SK-N-MC (cell line): ENCODE data around the gene ACTN3.

Experiments
- EZH2 ChIP-seq: fragments of 200-600 bp; sonication (generic); IDR thresholded peaks from one replicate; pipeline ENCODE4 v1.6.1; 2017; ENCODE audit warnings: antibody characterized with exemption
- FOXP2 ChIP-seq: optimal IDR thresholded peaks from 2 replicates; pipeline ENCODE3; 2011; ENCODE audit warnings: mild to moderate bottlenecking, moderate library complexity; ENCODE audit not compliant: insufficient read depth; ENCODE audit errors: extremely low read length, control extremely low read depth
- POLR2AphosphoS5 ChIP-seq: IDR thresholded peaks from 2 replicates; pipeline ENCODE4 v1.6.1; 2012; ENCODE audit warnings: mild to moderate bottlenecking, low read depth, low read length, borderline replicate concordance

DNA sequence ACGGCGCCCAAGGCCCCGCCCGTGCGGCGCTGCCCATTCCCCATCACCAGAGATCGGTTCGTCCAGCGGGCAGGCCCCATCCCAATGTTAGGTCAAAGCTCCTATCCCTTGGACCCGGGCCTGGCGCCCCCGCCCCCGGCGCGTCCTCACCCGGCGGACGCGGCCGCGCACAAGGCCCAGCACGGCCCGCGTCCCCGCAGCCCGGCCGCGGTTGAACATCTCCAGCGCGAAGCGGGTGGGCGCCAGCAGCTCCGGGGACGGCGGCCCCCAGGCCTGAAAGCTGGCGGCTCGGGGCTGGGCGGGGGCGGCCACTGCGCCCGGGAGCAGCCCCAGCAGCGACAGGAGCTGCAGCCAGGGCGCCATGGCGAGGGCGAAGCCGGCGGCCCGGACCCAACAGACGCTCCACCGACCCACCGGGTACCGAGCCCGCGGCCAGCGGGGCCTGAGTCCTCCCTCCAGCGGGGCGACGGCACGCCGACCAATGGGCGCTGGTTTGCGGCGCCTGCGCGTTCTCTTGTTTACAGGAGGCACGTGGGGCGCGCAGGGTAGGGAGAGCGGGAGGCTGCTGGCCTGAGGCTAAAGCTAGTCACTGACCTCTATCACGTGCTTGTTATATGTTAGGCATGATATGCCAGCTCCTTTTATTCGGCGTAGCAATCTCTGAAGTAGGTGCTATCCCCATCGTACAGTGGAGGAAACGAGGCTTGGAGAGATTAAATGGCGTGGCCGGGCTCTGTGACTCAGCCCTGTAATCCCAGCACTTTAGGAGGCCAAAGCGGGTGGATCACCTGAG lies 21.6 kb downstream of the ACTN3 start, which contains the start of gene CTSF:
- peak; percentile 64; the same call in 1 of the 2 replicates for TF ChIP-seq POLR2AphosphoS5
- TF ChIP-seq EZH2: no peak
- no peak for TF ChIP-seq FOXP2
